ENCODE results near the gene RAB7B.

Gene RAB7B

GRCh38 chr1:205945069-205945468, 58.1 kb downstream of the RAB7B start:
- no peak for DNase-seq

GRCh38 chr1:205944525-205944924, 58.7 kb downstream of the RAB7B start:
- DNase-seq: no peak

- DNase-seq: no peak
Measured at GRCh38 chr1:205943245-205943644, 60.0 kb downstream of the RAB7B start, which contains the start of gene SLC26A9. SLC26A9 (minus strand) TSS chr1:205943456; CDS start chr1:205935820, 7,636 bp downstream.

- no peak for DNase-seq
Measured at GRCh38 chr1:205942631-205943159, 60.5 kb downstream of the RAB7B start.

GRCh38 chr1:205940710-205941109, 62.5 kb downstream of the RAB7B start:
- DNase-seq: no peak

GRCh38 chr1:205939690-205940330, 63.4 kb downstream of the RAB7B start:
- no peak for DNase-seq

GRCh38 chr1:205938682-205939081, 64.5 kb downstream of the RAB7B start:
- no peak for DNase-seq

GRCh38 chr1:205936846-205937586, 66.2 kb downstream of the RAB7B start:
- DNase-seq: no peak

- DNase-seq: no peak
Measured at GRCh38 chr1:205936311-205936710, 66.9 kb downstream of the RAB7B start.

- no peak for DNase-seq
Measured at GRCh38 chr1:205935869-205936268, 67.3 kb downstream of the RAB7B start.

GRCh38 chr1:205934788-205935187, 68.4 kb downstream of the RAB7B start:
- no peak for DNase-seq

GRCh38 chr1:205933671-205934618, 69.2 kb downstream of the RAB7B start:
- DNase-seq: no peak

GRCh38 chr1:205932776-205933175, 70.4 kb downstream of the RAB7B start:
- DNase-seq: no peak

GRCh38 chr1:205930799-205931281, 72.4 kb downstream of the RAB7B start:
- DNase-seq: no peak

- DNase-seq: no peak
Measured at GRCh38 chr1:205930195-205930577, 73.0 kb downstream of the RAB7B start.

- DNase-seq: no peak
Measured at GRCh38 chr1:205929496-205930194, 73.5 kb downstream of the RAB7B start.

GRCh38 chr1:205928317-205928716, 74.9 kb downstream of the RAB7B start:
- DNase-seq: no peak

- DNase-seq: no peak
Measured at GRCh38 chr1:205927676-205928075, 75.5 kb downstream of the RAB7B start.

- no peak for DNase-seq
Measured at GRCh38 chr1:205927247-205927646, 75.9 kb downstream of the RAB7B start.

All from CD4-positive, alpha-beta T cell treated with Interleukin-6 for 4 hours (primary cell).